IPS-20b (cell line): ENCODE data around the gene XCR1.
"Not testable (repeated sequence)": the region's sequence is repeated elsewhere in the genome, so short reads cannot be mapped to it uniquely, and the experiment has no call there.

Experiments used
- H3K27ac ChIP-seq: one replicate; pipeline ENCODE4 v1.5.1; 2013; ENCODE audit warnings: low read length
- H3K27me3 ChIP-seq: 2 replicates; pipeline ENCODE4 v1.6.1; 2013; ENCODE audit warnings: mild to moderate bottlenecking, low read length, inconsistent platforms; ENCODE audit not compliant: insufficient read depth
- H3K36me3 ChIP-seq: 2 replicates; pipeline ENCODE4 v1.6.1; 2013; ENCODE audit warnings: low read depth, mild to moderate bottlenecking, inconsistent platforms, low read length, moderate library complexity; ENCODE audit not compliant: insufficient read depth
- H3K4me1 ChIP-seq: 2 replicates; pipeline ENCODE4 v1.6.1; 2013; ENCODE audit warnings: mild to moderate bottlenecking, control low read depth, inconsistent platforms, low read length, moderate library complexity; ENCODE audit not compliant: insufficient read depth
- H3K4me3 ChIP-seq: 2 replicates; pipeline ENCODE4 v1.5.1; 2013; ENCODE audit warnings: mild to moderate bottlenecking, low read length, inconsistent platforms
- H3K9ac ChIP-seq: 2 replicates; pipeline ENCODE4 v1.6.1; 2013; ENCODE audit warnings: low read depth, mild to moderate bottlenecking, inconsistent platforms, low read length, moderate library complexity
- H3K9me3 ChIP-seq: 2 replicates; pipeline ENCODE4 v1.6.1; 2013; ENCODE audit warnings: mild to moderate bottlenecking, low read depth, low read length, inconsistent platforms; ENCODE audit not compliant: insufficient read depth

XCR1 gene

DNA sequence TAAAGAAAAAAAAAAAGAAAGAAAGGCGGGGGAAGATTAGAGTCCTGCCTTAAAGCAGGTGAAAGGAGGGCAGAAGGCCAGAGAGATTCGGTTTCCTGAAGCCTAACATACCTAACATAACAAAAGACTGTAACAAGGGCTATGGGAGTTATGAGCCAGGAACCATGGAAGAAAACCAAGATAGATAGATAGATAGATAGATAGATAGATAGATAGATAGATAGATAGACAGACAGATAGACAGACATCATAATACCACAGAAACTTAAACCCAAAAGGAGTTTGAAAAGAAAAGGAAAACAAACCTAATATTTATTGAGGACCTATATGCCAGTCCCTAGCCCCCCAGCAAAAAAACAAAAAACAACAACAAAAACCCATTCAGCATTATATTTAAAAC lies 29.3 kb downstream of the XCR1 start:
- Histone ChIP-seq H3K4me1 (peaks cover 4% of the 10 kb centered on the region), H3K27me3 (peaks cover 14% of the 10 kb centered on the region), H3K4me3 (no peak overlapping the region), H3K9me3 (no peaks in the 10 kb centered on the region), H3K36me3 (no peaks in the 10 kb centered on the region), H3K27ac (no peak overlapping the region), H3K9ac (no peak overlapping the region)

DNA sequence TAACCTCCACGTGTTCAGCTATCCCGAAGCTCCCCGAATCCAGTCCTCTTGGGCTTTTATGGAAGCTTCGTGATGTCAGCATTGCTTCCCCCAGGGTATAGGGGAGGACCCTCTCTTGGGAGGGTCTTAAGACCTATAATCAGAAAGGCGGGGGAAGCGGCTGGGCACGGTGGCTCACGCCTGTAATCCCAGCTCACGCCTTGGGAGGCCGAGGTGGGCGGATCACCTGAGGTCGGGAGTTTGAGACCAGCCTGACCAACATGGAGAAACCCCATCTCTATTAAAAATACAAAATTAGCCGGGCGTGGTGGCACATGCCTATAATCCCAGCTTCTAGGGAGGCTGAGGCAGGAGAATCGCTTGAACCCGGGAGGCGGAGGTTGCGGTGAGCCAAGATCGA lies 29.8 kb downstream of the XCR1 start:
- not testable (repeated sequence) for H3K4me3 ChIP-seq, H3K4me1 ChIP-seq, H3K9me3 ChIP-seq, H3K9ac ChIP-seq, H3K27ac ChIP-seq, H3K36me3 ChIP-seq
- peaks cover 14% of the 10 kb centered on the region for H3K27me3 ChIP-seq

DNA sequence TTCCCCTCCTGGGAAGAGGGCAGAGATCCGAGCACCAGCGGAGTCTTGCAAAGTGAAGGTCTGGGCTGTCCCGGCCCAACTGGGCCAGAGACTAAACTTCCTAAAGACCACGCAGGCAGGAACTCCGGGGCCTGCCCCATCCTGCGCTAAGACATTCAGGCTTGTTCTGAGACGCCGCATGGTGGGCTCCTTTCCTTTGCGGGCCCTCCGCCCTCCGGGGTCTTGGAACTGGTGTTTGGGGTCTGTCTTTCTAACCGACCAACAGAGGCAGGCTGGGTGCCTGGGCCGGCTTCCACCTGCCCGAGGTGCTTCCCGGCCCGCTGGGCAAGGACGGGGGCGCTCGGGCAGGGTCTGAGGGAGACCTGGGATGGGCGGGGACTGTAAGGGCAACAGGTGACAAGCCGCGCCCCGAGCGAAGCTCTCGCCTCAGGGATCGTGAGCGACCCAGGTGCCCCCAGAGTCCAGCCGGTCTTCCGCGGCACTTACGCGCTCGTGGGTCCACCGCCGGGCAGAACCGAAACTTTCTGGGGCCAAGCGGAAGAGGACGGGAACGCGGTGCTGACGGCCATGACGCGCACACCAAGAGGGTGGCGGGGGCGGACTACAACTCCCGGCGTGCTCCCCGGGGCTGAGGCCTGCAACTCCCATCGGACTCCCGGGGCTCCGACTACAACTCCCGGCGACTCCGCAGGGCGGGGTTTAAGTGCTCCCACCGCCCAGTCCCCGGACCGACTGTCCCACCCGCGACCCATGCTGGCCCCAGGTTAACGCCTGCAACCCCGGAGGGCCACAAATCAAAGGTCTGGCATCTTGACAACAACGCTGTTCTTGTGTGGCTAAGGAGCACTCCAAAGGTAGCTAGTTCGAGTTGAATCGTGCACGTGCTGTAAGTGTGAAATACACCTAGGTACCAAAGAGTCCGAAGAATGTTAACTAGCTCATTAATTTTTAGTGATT lies 31.8 kb downstream of the XCR1 start, which contains the start of gene FYCO1:
TSS of gene FYCO1 (minus strand) at position 589 of the 957 bp plus-strand sequence. CDS start 10,914 bp downstream, outside the sequence.
- Histone ChIP-seq H3K4me3 (peak within 1 kb of the TSS; percentile 77), H3K36me3 (no peaks in the 10 kb centered on the region), H3K4me1 (peaks cover 10% of the 10 kb centered on the region), H3K9ac (peak within 1 kb of the TSS; percentile 73; the same call in 1 of the 2 replicates), H3K27ac (no peak within 1 kb of the TSS), H3K9me3 (no peaks in the 10 kb centered on the region), H3K27me3 (peaks cover 14% of the 10 kb centered on the region)

DNA sequence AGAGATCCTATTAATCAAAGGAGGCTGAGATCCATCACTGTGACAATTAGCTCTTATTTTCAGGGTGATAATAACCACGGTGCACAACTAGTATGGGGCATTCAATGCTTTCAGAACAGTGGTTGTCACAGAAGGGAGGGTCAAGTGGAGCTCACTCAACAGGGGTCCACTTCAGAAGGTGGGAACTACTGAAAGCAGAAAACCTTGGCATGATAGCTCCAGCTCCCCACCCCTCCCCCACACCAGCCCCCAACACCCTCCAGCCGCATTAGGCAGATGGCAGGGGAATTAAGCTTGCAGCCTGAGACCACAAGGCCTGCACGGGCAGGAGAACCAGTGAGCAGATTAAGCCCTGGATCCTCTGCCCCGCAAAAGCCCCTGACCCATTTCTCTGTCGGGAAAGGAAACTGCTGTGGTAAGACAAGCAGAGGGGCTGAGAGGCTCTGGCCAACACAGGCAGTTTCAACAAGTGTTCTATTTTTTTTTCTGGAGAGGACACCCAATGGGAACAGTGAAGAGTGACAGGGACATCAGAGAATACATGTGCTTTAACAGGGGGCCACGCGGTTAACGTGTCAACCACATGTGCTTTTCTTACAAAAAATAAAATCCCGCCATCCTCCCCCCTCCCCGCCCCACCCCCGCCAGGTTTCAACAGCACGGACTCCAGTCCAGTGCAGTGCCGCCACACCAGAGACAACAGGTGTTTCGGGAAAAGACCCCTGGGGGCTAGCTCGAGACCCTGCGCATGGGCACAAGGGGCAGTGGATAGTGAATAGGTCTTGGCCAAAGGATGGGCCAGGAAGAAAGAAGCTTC lies 32.7 kb downstream of the XCR1 start:
- H3K4me3 ChIP-seq, result peak overlapping the region; percentile 77
- no peak overlapping the region for H3K27ac ChIP-seq
- peaks cover 14% of the 10 kb centered on the region for H3K27me3 ChIP-seq
- H3K36me3 ChIP-seq, result no peaks in the 10 kb centered on the region
- no peaks in the 10 kb centered on the region for H3K9me3 ChIP-seq
- peaks cover 10% of the 10 kb centered on the region for H3K4me1 ChIP-seq
- H3K9ac ChIP-seq, result peak overlapping the region; percentile 73; the same call in 1 of the 2 replicates

DNA sequence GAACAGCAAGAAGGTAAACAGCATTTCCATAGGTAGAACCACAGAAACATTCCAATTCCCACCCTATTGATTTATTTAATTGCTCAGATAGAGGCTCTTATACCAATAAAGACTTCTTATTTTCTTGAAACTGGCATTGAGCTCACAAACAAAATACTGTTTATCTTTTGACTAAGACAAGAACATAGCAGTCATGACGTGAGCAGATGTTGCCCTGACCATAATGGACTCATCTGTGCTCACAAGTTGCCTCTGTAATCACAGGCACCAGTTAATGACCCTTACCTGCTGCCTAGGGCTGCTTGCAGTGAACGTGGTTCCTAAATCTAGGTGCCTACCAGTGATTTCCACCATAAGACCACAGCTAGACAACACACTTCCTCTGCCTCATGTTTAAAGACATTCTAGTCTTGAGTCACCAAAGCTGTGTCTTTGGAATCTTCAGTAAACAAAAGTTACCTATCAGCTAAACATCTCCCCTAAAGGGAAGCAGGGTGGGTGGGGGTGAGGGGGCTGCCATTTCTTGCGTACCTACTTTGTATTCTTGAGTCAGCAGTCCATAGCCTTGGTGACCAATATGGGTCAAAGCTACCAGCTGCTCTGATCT lies 33.8 kb downstream of the XCR1 start:
- peaks cover 14% of the 10 kb centered on the region for H3K27me3 ChIP-seq
- H3K4me1 ChIP-seq, result peaks cover 10% of the 10 kb centered on the region
- H3K9ac ChIP-seq, result no peak overlapping the region
- no peaks in the 10 kb centered on the region for H3K9me3 ChIP-seq
- peak overlapping the region; percentile 20; the same call in 1 of the 2 replicates for H3K4me3 ChIP-seq
- H3K27ac ChIP-seq, result no peak overlapping the region
- no peaks in the 10 kb centered on the region for H3K36me3 ChIP-seq

DNA sequence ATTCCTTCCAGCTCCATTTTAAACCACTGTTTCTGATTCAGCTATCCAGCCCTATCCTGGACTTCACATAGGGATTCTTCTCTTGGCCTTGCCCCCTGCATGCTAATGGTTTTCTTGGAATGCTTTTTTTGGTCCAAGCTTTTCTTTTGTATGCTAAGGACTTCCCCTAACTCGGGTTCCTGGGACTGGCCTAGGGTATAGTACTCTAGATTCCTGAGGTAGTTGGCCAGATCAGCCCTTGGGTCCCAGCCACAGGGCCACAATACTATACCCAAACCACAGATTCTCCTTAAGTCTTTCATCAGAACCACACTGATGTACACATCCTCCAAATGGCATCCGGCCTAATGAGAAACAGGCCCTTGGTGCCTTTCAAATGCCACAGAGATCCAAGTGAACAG lies 34.5 kb downstream of the XCR1 start:
- Histone ChIP-seq H3K4me3 (no peak overlapping the region), H3K9ac (no peak overlapping the region), H3K27me3 (peaks cover 14% of the 10 kb centered on the region), H3K9me3 (no peaks in the 10 kb centered on the region), H3K36me3 (no peaks in the 10 kb centered on the region), H3K27ac (no peak overlapping the region), H3K4me1 (peaks cover 10% of the 10 kb centered on the region)

DNA sequence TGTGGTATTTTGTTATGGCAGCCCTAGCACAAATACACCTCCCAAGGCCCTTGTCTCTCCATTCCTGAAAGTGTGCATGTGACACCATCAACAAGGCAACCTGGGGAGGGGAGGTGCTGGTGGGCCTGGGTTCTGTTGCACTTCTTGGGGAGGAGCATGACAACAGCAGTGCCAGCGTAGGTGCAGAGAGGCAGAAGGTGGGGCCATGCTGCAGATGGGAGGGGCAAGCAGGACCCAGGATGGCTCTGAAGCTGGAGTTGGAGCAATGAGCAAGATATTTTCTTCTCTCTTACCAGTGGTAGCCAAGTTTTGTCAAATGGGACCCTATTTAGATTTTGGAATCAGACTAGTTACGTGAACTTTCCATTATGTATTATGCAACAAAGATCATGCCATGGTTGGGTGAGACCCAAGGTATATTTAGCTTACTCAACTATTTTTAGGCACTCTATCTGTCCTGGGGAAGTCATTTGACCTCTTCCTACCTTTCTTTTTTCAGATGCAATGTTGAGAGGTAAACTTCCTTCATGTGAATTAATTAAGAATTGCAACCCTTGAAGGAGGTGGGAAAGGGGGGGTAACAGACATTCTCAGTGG lies 35.1 kb downstream of the XCR1 start:
- no peaks in the 10 kb centered on the region for H3K9me3 ChIP-seq
- no peak overlapping the region for H3K27ac ChIP-seq
- no peaks in the 10 kb centered on the region for H3K36me3 ChIP-seq
- H3K9ac ChIP-seq, result no peak overlapping the region
- H3K27me3 ChIP-seq, result peaks cover 14% of the 10 kb centered on the region
- no peak overlapping the region for H3K4me3 ChIP-seq
- H3K4me1 ChIP-seq, result peaks cover 10% of the 10 kb centered on the region

DNA sequence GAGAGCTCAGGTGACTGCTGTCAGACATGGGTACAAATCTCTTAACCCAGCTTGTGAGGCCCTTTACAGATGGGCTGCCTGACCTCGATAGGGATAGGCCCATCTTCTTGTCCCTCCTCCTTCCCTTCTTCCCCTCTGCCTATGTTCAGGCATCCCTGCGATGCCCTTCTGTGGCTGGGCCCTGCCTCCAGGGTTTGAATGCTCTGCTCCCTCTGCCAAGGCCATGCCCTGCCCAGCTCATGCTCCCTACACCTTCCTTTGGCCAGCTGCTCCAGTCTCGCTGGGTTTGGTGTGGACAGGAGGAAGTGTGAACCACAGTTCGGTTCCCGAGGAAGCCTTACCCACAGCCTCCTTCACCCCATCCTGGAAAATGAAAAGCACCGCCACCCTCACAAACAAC lies 35.9 kb downstream of the XCR1 start:
- H3K27me3 ChIP-seq, result peaks cover 6% of the 10 kb centered on the region
- H3K9me3 ChIP-seq, result no peaks in the 10 kb centered on the region
- H3K4me3 ChIP-seq, result no peak overlapping the region
- H3K27ac ChIP-seq, result no peak overlapping the region
- no peaks in the 10 kb centered on the region for H3K36me3 ChIP-seq
- peaks cover 10% of the 10 kb centered on the region for H3K4me1 ChIP-seq
- no peak overlapping the region for H3K9ac ChIP-seq

DNA sequence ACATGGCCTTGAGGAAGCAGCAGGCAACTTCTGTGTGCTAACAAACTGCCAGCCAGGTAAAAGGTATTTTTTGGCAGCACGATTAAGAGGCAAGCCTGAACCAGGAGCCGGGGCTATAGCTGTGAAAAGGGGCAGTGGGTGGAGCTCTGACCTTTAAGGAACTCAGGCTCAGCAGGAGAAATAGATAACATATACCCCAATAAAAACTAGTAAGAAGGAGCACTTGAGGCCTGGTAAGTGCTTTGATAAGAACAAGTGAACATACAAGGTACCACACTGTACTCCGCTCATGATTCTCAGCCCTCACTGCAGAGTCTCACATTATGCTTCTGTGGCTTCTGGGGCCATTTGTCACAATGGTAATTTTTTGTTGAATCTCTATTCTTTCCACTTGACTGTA lies 37.1 kb downstream of the XCR1 start:
- Histone ChIP-seq H3K9me3 (no peaks in the 10 kb centered on the region), H3K27ac (no peak overlapping the region), H3K4me3 (no peak overlapping the region), H3K4me1 (peaks cover 10% of the 10 kb centered on the region), H3K27me3 (no peaks in the 10 kb centered on the region), H3K9ac (no peak overlapping the region), H3K36me3 (0 out of 2 replicates have a peak, but pooled peaks cover under 1% of the 10 kb centered on the region)

DNA sequence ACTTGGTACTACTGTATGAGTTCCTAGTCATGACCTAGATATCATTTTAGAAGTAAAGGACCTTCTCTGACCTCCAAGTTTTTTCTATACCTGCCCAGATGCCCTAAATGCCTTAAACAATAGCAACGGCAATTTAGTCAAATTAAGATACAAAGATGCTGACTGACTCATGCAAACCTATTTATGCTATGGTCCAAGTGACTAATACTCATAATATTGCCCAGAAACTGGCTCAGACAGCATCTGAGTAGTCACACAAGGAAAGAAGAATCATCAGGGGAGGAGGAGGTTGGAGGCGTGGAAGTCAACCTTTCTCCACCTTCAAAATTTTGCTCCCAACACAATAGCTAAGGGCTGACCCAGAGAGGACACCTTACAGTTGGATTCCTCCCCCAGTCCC lies 38.5 kb downstream of the XCR1 start:
- Histone ChIP-seq H3K27ac (no peak overlapping the region), H3K9me3 (no peaks in the 10 kb centered on the region), H3K4me3 (no peak overlapping the region), H3K9ac (no peak overlapping the region), H3K36me3 (peaks cover 14% of the 10 kb centered on the region), H3K4me1 (peaks cover 10% of the 10 kb centered on the region), H3K27me3 (no peaks in the 10 kb centered on the region)

DNA sequence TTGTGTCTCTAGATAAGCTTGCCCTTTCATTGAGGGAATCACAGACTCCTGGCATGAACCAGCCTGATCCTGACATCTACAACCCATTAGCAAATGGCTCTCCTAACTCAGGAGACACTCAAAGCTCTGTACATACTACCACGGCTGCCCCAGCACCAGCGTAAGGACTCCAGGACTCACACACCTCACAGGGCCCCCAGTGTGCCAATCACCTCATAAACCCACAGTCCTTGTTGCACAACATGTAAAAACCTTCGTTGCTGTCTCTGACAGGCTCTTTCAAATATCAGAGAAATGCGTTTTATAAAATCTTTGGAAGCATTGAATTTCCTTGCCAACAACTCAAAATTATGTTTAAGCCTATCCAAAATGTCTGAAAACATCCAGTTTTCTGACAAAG lies 38.9 kb downstream of the XCR1 start:
- Histone ChIP-seq H3K4me3 (no peak overlapping the region), H3K4me1 (peaks cover 10% of the 10 kb centered on the region), H3K27ac (no peak overlapping the region)

More for the DNA sequence above, 38.9 kb downstream of the XCR1 start:
- Histone ChIP-seq H3K9me3 (no peaks in the 10 kb centered on the region), H3K36me3 (peaks cover 19% of the 10 kb centered on the region), H3K9ac (no peak overlapping the region), H3K27me3 (no peaks in the 10 kb centered on the region)
